NCI-H187 (cell line): ENCODE measurements around the gene MGMT.
"Not testable (repeated sequence)": the region's sequence is repeated elsewhere in the genome, so short reads cannot be mapped to it uniquely, and the experiment has no call there.

ENCODE experiments used
- DNase-seq, 2 experiments: peaks; one replicate each; lab custom pipeline; 2025; lab: John Stamatoyannopoulos, UW

The MGMT gene

DNA sequence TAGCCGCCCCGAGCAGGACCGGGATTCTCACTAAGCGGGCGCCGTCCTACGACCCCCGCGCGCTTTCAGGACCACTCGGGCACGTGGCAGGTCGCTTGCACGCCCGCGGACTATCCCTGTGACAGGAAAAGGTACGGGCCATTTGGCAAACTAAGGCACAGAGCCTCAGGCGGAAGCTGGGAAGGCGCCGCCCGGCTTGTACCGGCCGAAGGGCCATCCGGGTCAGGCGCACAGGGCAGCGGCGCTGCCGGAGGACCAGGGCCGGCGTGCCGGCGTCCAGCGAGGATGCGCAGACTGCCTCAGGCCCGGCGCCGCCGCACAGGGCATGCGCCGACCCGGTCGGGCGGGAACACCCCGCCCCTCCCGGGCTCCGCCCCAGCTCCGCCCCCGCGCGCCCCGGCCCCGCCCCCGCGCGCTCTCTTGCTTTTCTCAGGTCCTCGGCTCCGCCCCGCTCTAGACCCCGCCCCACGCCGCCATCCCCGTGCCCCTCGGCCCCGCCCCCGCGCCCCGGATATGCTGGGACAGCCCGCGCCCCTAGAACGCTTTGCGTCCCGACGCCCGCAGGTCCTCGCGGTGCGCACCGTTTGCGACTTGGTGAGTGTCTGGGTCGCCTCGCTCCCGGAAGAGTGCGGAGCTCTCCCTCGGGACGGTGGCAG is at the start of gene MGMT:
TSS of gene MGMT (plus strand) at position 539 of the 656 bp plus-strand sequence.
- peak; percentile 42 to 48 for DNase-seq

DNA sequence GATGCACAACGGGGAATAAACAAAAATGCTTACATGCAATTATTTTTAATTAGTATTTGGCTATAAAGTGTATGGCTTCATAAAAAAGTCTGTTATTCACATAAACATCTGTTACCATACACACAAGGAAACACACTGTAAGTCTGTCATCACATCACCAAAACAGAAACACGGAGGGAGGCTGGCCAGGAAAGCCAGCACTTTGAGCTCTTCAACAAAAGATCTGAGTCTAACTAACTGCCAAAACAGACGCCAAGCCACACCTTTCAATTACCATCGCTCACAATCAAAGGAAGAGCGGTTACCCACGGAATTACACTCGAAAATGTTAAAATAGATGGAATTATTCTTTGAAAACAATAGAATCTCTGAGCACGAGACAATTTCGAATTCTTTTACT is 49.2 kb upstream of the MGMT start:
- no peak for DNase-seq

- no peak for DNase-seq
Observed at GRCh38 chr10:129418496-129419225, 48.4 kb upstream of the MGMT start.

GRCh38 chr10:129419397-129419796 is 47.6 kb upstream of the MGMT start:
- DNase-seq = no peak

DNA sequence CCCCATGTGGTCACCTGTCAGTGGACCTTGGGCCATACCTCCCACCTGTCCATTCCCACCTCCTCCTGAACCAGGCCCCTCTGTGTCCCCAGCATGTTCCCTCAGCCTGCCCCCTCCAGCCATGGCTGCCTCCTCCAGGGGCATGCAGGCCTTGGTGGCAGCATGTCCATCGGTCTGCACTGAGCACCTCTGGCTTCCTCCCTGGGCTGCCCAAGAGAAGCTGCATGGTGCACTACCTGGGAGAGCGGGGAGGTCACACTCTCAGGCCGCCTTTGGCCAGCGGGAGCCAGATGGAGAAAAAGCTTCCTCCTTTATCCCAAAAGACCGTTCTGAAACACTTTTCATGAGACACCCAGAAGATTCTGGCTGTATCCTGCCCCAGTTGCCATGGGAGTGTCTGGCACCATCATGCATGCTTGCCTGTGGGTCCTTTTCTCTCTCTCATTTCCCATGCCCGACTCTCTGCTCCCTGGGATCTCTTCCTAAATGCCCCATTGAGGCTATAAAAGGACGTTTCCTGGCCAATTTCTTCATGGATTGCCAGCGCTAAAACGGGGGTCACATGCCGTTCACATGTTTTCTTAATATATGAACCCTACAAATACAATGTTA is 45.5 kb upstream of the MGMT start:
- no peak for DNase-seq

GRCh38 chr10:129424978-129425377 is 42.1 kb upstream of the MGMT start:
- DNase-seq = no peak

DNA sequence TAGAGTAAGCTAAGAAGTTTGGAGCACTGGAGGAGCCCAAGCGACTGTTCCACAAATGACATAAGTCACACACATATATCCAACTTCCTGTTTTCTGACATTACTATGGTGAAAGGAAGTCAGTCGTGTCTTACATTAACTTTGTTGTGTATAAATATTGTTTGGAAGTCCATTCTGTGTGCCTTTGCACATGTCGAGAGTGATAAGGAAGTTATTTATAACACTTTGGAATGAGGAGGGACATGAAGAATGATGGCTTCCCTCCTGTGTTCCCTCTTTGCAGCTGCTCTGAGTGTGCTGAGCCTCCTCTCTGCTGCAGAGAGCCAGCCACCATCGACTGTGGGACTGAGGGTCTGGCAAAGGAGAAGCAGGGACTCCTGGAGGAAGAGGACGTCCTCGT is 40.4 kb upstream of the MGMT start:
- DNase-seq = no peak

GRCh38 chr10:129433266-129433665 is 33.8 kb upstream of the MGMT start:
- no peak for DNase-seq

GRCh38 chr10:129435724-129436123 is 31.3 kb upstream of the MGMT start:
- not testable (repeated sequence) for DNase-seq

GRCh38 chr10:129438024-129438423 is 29.0 kb upstream of the MGMT start:
- DNase-seq = no peak

- no peak for DNase-seq
Observed at GRCh38 chr10:129440247-129440646, 26.8 kb upstream of the MGMT start.

GRCh38 chr10:129440722-129441316 is 26.2 kb upstream of the MGMT start:
- DNase-seq = no peak

DNA sequence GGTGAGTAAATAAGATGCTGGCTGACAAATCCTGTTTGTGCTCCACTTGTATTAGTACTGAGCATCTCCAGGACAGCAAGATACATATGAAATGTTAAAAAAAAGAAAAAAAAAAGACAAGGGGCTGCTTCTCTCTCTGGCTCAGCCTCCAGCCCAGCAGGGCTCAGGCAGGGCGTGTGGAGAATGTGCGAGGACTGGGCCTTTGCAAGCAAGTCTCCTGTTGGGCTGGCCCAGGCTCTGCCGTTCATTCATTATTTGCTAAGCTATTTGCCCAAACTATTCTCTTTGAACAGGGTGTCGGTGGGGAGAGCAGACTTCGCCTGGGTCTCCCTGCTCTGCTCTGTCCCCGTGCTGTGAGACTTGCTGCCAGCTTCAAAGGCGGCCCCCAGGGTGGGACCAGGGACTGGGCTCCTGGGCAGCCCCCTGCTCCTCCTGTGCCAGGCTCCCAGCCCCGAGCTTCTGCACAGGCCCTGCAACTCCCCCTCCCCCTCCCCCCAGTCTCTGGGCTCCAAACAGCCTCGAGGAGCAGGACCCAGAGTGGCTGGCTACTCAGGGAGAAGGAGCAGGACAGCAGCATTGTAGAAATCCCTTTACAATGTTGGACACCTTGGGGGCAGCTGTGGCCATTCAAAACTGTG is 25.6 kb upstream of the MGMT start:
- DNase-seq = no peak

GRCh38 chr10:129442866-129443265 is 24.2 kb upstream of the MGMT start:
- DNase-seq = no peak

GRCh38 chr10:129444359-129444758 is 22.7 kb upstream of the MGMT start:
- no peak for DNase-seq

DNA sequence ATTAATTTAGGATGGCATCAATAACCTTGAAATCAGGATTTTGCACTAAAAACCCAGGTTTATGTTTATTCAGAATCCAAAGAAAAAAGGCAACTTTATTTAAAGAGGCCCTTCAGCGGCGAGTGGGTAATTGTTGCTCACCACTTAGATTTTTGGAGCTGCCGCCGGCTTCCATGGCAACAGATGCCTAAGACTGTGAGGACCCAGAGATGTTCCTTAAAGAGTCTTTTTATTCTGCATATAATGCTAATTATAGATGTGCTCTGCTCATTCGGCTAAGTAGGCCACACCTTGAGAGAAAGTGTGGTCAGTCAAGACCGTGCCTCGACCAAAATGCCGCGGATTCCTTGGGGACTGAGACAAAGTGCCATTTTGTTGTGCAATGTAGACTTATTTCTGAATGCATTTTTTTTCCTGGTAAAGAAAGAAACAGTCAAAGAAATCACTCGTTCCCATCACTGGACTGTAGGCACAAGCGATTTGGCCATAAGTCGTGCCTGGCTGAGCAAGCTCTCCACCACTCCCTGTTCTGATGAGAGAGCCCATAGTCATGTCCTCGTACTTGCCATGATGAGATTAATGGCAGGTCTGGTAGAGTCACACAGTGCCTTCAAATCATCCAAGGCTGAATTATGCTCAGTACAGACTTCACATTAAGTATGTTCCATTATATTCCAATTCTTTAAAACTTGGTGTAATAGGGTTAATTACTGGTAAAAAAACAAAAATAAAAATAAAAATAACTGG is 21.4 kb upstream of the MGMT start:
- no peak for DNase-seq

- no peak for DNase-seq
Observed at GRCh38 chr10:129446183-129446581, 20.9 kb upstream of the MGMT start.

- no peak for DNase-seq
Observed at GRCh38 chr10:129447486-129447885, 19.6 kb upstream of the MGMT start.

GRCh38 chr10:129448086-129448485 is 19.0 kb upstream of the MGMT start:
- DNase-seq = no peak

DNA sequence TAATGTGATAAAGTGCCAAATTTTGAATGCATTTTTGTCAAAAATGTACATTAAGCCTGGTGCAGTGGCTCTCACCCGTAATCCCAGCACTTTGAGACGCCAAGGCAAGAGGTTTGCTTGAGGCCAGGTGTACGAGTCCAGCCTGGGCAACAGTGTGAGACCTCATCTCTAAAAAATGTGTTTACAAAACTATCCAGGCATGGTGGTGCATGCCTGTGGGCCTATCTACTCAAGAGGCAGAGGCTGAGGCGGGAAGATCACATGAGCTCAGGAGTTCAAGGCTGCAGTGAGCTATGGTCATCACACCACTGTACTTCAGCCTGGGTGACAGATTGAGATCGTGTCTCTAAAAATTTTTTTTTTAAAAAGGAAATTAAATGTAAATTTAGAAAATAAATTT is 18.5 kb upstream of the MGMT start:
- DNase-seq = no peak

DNA sequence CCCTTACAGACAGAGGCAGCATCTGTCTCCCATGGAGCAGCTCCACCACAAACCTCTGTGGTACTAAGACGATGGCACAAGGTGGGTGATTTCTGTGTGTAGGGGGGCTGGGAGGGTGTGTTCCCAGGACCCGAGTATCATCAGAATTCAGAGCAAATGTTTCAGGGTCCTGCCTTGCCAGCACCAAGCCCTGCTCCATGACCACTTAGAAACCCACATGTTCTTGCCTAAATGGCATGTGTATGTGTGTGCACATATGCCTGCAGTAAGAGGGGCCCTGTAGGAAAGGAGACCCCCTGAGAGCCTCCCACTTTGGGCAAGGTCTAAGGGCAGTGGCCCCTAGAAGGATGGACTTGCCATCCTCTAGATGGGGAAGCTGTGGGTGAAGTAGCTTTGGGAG is 17.1 kb upstream of the MGMT start:
- DNase-seq = no peak

DNA sequence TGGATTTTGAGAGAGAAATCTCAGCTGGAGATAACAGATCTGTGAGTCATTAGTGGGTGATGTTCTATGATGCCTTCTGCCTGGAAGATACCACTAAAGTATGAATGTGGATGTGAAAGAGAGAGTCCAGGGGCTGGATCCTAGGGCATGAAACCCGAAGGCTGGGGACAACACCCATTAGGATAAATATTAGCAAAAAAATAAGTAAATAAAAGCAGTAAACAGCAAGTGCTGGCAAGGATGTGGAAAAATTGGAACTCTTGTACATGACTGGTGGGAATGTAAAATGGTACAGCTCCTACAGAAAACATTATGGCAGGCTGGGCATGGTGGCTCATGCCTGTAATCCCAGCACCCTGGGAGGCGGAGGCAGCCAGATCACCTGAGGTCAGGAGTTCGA is 16.6 kb upstream of the MGMT start:
- DNase-seq = no peak
